T-helper 2 cell treated with Interferon-gamma antibody and Interleukin-4, amounts not matched to agents 100 ng/mL and 5 ng/mL, for 36 hours (primary cell): ENCODE results near the gene CHM. TPM values are rescaled to one million over a fixed set of nuclear protein-coding genes. Genes with fewer than 3 reads are reported as not detected.
"Not testable (repeated sequence)": the region's sequence is repeated elsewhere in the genome, so short reads cannot be mapped to it uniquely, and the experiment has no call there.

Experiments
- intact Hi-C: fragments of 100-400 bp; cut with micrococcal nuclease; formaldehyde crosslinking; loops from one replicate; pipeline ENCODE4 v1.15.1; 2023
- total RNA-seq: library from RNA; stranded (reverse); gene quantifications from 2 replicates; pipeline ENCODE4 v1.2.3, GENCODE V29; 2022

CHM gene
- total RNA-seq, 1 donor from 2014 or later = 16.2 TPM

DNA sequence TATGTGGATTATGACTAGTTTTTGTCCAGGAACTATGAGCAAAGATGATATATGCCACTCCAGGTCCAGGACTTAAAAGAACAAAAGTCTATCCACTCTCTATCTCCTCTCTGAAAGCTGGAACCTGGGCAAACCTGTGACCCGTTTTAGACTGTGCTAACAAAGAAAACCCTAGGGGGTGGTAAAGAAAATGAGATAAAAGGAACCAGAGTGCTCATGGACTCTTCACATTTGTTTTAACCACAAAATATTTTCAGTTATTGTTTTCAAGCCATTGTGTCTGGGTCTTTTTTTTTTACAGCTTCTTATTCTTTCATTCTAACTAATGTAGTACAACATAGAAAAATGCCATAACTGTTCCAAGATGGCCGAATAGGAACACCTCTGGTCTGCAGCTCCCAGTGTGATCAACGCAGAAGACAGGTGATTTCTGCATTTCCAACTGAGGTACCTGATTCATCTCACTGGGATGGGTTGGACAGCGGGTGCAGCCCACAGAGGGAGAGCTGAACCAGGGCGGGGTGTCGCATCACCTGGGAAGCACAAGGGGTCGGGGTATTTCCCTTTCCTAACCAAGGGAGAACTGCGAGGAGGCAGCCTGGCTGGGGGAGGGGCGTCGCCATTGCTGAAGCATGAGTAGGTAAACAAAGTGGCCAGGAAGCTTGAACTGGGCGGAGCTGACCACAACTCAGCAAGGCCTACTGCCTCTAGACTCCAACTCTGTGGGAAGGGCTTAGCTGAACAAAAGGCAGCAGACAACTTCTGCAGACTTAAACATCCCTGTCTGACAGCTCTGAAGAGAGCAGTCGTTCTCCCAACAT, 45.1 kb downstream of the CHM start:
- intact Hi-C loops = loop anchor here (1.0 kb wide), 1 partner anchor 45 kb away; the partner anchor contains the start of gene CHM

GRCh38 chrX:85998954-85999353, 48.4 kb downstream of the CHM start:
- intact Hi-C loops = no loop called here

- intact Hi-C loops = no loop called here
Measured at GRCh38 chrX:85996555-85996954, 50.8 kb downstream of the CHM start.

- intact Hi-C loops = no loop called here
Measured at GRCh38 chrX:85995641-85996040, 51.7 kb downstream of the CHM start.

DNA sequence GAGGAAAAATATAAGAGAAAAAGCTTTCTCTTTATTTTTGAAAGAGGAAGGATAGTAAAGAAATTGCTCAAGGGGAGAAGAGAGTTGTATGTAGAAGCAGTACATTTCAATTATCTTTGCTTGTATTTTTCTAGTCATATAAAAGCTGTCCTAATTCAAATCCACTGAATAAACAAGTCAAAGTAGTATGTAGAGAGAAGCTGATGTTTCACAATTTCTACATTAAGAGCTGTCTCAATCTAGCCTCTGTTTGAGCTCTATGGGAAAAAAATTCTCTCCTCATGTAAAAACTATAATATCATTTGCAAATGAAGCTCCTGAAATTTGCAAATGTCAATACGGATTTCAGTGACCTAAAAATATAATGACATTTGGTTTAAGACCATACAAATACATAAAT, 52.6 kb downstream of the CHM start:
- intact Hi-C loops = no loop called here

- intact Hi-C loops = no loop called here
Measured at GRCh38 chrX:85994228-85994627, 53.1 kb downstream of the CHM start.

DNA sequence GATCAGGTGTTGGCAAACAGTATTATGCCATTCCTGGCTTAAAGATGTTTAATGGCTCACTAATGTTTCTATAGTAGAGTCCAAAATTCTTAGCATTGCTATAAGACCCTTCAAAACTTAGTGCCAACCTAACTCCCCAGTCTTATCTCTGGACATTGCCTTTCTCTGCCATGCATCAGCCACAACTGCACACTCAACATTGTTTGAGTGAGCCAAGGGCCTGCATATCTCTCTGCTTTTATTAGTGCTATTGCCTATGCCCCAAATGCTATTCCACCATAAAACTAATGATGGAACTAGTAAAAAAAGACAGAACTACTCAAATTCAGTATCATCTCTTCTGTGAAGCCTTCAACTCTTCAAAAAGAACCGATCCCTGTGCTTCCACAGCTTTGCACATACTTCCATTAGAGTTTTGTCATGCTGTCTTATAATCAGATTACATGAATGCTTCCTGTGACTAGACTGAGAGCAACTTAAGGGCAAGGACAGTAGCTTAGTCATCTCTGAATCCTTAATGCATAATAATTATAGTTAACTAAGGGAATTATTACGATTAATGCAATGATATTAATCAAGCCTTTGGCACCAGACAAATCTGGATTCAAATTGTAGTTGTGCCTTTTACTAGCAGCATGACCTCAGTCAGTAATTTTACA, 53.7 kb downstream of the CHM start:
- intact Hi-C loops = no loop called here

- intact Hi-C loops = no loop called here
Measured at GRCh38 chrX:85992811-85993229, 54.5 kb downstream of the CHM start.

DNA sequence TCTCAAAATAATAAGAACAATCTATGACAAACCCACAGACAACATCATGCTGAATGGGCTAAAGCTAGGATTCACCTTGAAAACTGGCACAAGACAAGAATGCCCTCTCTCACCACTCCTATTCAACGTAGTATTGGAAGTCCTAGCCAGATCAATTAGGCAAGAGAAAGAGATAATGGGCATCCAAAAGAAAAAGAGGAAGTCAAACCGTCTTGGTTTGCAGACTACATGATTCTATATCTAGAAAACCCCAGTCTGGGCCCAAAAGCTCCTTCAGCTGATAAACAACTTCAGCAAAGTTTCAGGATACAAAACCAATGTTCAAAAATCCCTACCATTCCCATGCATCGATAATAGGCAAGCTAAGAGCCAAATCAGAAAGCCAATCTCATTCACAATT, 59.0 kb downstream of the CHM start:
- intact Hi-C loops = no loop called here

- intact Hi-C loops = no loop called here
Measured at GRCh38 chrX:85980286-85980685, 67.1 kb downstream of the CHM start.

DNA sequence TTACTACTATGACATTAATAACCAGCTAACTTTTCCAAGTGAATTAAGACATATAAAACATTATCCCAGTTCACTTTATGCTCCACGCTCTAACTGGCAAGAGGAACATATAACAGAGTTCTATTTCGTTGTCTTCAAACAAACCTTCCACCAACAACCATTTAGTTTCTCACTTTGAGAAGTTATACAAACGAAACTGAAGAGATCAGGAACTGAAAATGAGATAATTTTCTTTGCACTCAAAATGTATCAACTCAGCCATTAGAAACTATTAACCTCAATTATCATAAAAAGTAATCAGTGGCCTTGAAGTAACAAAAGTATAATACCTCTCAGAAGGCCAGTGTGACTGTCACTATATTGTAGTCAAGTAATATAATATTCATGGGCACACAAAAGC, 70.1 kb downstream of the CHM start:
- intact Hi-C loops = no loop called here

DNA sequence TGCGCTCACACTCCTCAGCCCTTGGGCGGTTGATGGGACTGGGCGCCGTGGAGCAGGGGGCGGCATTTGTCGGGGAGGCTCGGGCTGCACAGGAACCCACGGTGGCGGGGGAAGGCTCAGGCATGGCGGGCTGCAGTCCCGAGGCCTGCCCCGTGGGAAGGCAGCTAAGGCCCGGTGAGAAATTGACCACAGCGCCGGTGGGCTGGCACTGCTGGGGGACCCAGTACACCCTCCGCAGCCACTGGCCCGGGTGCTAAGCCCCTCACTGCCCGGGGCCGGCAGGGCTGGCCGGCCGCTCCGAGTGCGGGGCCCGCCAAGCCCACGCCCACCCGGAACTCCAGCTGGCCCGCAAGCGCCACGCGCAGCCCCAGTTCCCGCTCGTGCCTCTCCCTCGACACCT, 75.0 kb downstream of the CHM start:
- intact Hi-C loops = not testable (repeated sequence)

DNA sequence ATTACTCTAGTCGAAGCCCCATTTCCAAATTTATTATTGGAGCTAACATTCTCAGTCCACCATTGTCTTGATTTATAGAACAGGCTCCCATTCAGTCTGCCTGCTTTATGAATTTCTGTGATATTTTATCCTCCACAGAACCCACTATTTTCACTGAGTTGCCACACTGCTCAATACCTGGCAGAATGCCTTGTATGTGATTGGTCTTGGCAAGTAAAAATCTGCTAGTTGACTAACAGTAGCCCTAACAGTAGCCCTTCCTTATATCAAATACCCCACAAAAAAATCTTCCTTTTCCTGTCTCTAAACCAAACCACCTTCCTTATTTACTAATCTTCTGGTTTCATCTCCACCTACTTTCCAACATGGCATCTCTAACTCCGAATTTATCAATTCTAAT, 82.6 kb downstream of the CHM start:
- intact Hi-C loops = no loop called here

DNA sequence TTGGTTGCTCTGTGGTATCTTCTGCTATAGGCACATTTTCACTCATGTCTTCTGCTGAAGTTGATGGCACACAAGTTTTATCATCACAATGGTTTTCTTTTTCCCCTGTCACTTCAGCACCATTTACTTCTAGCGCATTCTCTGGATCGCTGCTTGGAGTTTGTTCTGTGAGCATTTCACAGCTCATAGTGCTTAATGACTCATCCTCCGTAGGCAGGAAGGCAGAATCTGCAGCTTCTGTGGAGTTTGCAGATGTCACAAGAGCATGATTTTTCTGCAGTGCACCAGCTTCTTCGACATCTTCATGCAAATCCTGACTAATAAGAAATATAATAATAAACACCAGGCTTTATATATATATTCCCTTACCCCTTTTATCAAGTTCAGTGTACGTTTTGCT, 83.6 kb downstream of the CHM start:
- intact Hi-C loops = no loop called here

- intact Hi-C loops = no loop called here
Measured at GRCh38 chrX:85955510-85955909, 91.8 kb downstream of the CHM start.

GRCh38 chrX:85944751-85945150, 102.6 kb downstream of the CHM start:
- intact Hi-C loops = not testable (repeated sequence)

DNA sequence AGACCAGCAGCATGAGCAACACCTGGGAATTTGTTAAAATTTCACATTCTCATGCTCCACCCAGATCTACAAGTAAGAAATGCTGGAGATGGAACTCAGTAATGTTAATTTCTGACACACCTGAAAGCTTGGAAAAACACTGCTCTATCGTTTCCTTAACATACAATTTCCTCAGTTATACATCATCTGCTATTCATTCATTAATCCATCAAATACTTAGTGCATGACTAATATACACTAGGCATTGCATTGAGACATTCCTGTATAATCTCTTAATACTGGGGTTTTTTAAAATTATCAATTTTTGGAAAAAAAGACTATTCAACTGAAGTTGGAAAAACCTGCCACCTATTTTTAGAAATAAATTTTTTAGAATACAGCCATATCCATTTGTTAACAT, 106.1 kb downstream of the CHM start:
- intact Hi-C loops = no loop called here

DNA sequence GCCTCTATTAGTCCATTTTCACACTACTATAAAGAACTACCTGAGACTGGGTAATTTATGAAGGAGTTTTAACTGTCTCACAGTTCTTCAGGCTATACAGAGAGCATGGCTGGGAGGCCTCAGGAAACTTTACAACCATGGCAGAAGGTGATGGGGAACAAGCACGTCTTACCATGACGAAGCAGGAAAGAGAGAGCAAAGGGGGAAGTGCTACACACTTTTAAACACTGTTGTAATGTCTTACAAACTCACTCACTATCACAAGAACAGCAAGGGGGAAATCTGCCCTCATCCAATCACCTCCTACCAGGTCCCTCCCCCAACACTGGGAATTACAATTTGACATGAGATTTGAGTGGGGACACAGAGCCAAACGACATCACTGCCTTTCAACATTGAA, 107.4 kb downstream of the CHM start:
- intact Hi-C loops = not testable (repeated sequence)

DNA sequence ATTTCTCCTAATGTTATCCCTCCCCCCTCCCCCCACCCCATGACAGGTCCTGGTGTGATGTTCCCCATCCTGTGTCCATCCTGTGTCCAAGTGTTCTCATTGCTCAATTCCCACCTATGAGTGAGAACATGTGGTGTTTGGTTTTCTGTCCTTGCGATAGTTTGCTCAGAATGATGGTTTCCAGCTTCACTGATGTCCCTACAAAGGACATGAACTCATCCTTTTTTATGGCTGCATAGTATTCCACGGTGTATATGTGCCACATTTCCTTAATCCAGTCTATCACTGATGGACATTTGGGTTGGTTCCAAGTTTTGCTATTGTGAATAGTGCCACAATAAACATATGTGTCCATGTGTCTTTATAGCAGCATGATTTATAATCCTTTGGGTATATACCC, 113.0 kb downstream of the CHM start:
- intact Hi-C loops = not testable (repeated sequence)

DNA sequence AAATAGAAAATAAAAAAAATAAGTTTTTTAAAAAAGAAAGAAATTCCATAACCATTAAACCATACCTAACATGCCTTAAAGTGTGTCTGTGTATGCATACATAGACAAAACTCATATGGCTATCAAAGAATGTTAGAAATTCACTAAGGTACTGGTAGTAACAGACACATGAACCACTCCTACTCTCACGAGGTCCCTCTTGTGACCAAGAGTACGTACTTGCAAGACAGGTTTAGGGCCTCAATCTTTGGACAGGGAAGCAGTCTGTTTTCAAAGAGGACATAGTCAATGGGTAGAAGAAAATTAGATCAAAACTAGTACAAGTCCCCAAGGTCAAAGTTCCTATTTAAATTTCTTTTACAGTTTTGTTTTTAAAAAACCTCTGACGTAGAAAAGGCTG, 117.3 kb downstream of the CHM start:
- intact Hi-C loops = no loop called here

DNA sequence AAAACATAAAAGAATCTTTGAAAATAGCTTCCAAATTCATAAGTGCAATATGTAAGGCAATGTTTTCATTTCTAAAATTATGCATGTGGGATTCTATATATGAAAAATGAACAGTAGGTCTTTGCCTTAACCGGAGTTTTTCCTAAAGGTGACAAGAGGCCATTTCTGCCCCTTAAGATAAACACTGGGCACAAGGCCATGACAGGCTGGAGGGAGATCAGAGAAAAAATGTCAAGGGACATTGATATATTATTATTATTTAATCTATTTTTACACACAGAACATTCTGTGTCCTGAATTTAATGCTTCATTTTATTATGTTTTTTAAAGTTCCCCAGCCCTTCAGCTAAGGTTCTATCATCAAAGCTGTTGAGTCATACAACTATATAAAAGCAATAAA, 118.8 kb downstream of the CHM start:
- intact Hi-C loops = no loop called here

DNA sequence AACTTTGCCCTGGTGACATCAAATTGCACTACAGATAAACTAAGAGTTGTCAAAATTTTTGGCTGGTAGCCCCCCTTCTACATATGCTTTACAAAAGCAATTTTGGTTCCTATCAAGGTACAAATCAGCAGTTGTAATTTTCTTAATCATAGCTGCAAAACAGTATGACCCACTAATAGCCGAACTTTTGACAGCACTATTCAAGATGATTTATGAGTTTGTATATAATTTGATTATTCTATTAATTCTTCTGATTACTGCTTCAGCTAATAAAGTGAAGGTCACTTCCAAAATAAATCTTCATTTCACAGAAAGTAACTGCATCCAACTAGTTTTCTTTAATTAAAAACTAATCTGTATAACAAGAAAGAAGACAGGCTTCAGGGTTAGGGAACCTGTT, 119.6 kb downstream of the CHM start:
- intact Hi-C loops = no loop called here

DNA sequence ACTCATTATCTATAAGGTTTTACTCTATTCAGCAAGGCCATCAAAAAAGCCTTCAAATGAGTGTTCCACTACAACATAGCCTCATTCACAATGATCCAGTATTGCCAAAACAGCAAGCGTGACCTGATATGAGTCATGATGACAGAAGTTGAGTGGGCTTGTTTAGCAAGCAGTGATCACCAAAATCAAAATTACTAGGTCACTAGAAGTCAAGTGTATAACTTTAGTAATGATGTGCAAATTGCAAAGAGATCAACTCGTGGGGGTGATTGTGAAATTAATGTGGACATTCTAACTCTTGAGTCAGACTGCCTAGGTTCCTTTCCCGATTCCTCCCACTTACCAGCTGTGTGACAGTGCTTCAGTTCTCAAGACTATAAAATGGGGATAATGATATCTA, 124.5 kb downstream of the CHM start:
- intact Hi-C loops = no loop called here
